ENCODE data around the gene ADAMTS9.

- TF ChIP-seq CTCF (conservative IDR thresholded peaks at IDR 0.05; ENCODE audit: low read depth in 2 of 2) = no peak
- TF ChIP-seq POLR2AphosphoS5 (IDR thresholded peaks at IDR 0.05; ENCODE audit: low read depth) = no peak
- no peak for TF ChIP-seq EZH2 (IDR thresholded peaks at IDR 0.05; ENCODE audit: low read depth, unreplicated experiment)
- no peak for TF ChIP-seq EZH2phosphoT487 (IDR thresholded peaks at IDR 0.05; ENCODE audit: unreplicated experiment)
- no peak for TF ChIP-seq REST (IDR thresholded peaks at IDR 0.05; ENCODE audit: unreplicated experiment)
- TF ChIP-seq CREB1 (CRISPR knock-in tag; IDR thresholded peaks at IDR 0.05; ENCODE audit: low read depth) = no peak
- no peak for TF ChIP-seq ETS1 (IDR thresholded peaks at IDR 0.05)
These were observed 146.0 kb downstream of the ADAMTS9 start for GRCh38 chr3:64541803-64542202.
